Psoas muscle (tissue), 8 donors: ENCODE results near the gene FMNL2. TPM values are rescaled to one million over a fixed set of nuclear protein-coding genes. Genes with fewer than 3 reads are reported as not detected.
"Not testable (repeated sequence)": the region's sequence is repeated elsewhere in the genome, so short reads cannot be mapped to it uniquely, and the experiment has no call there.

Experiments used
- ATAC-seq, 4 donors: fragments of 200-7000 bp; cut with Tn5 transposase; one replicate each; pipeline ENCODE4 v1.9.1; 2020; ENCODE audit warnings: moderate library complexity in 3 of 4, mild to moderate bottlenecking in 2 of 4
- DNase-seq, 2 donors: peaks; one replicate each; pipeline ENCODE4 v3.0.0-alpha.2; 2020
- H3K27ac ChIP-seq: fragments of 200-600 bp; one replicate; pipeline ENCODE4 v1.8.0; 2022
- H3K27me3 ChIP-seq, 3 donors: fragments of 200-600 bp in 1 of 3; one replicate each; pipeline versions ENCODE4 v1.6.1 to v1.8.0; 2013 to 2022; ENCODE audit warnings: low read length in 2 of 3, mild to moderate bottlenecking in 2 of 3, moderate library complexity in 1 of 3; ENCODE audit not compliant: insufficient read depth in 3 of 3
- H3K36me3 ChIP-seq, 2 donors: fragments of 200-600 bp in 1 of 2; one replicate each; pipeline versions ENCODE4 v1.6.1 to v1.8.0; 2013 to 2022; ENCODE audit warnings: low read depth in 1 of 2, mild to moderate bottlenecking in 1 of 2, moderate library complexity in 1 of 2; ENCODE audit not compliant: insufficient read depth in 1 of 2
- H3K4me1 ChIP-seq: fragments of 200-600 bp; one replicate; pipeline ENCODE4 v1.8.0; 2022
- H3K4me3 ChIP-seq: fragments of 200-600 bp; one replicate; pipeline ENCODE4 v1.8.0; 2022; ENCODE audit warnings: mild to moderate bottlenecking
- H3K9me3 ChIP-seq: fragments of 200-600 bp; one replicate; pipeline ENCODE4 v1.8.0; 2022
- CTCF ChIP-seq: fragments of 200-600 bp; IDR thresholded peaks from one replicate; pipeline ENCODE4 v1.8.0; 2022; ENCODE audit warnings: antibody characterized with exemption
- WGBS, 3 donors: extraction: QIAGEN DNeasy Blood & Tissue Kit; methylation state at CpG; one replicate each; pipeline versions ENCODE4 v1.1.6 to v1.1.7; 2013; 5-methylcytosine and 5-hydroxymethylcytosine counted together
- intact Hi-C, 2 donors: fragments of 100-400 bp; cut with DNase I; formaldehyde crosslinking; loops; one replicate each; pipeline versions ENCODE4 v1.11.0 to v1.14.2; 2022
- polyA plus RNA-seq, 3 donors: library from polyadenylated mRNA; stranded (reverse); fragments of 200-250 nt; gene quantifications; one replicate each; pipeline ENCODE4 v1.2.3, GENCODE V29; 2013
- total RNA-seq, 4 donors: library from RNA; stranded (reverse); fragmentation: NEBNext Ultra II Directional in 2 of 4; extraction: Animal tissue kit (Norgen Biotek cat#: 25700) in 2 of 4; gene quantifications; one replicate each; pipeline versions ENCODE4 v1.2.1 to v1.2.4, GENCODE V29; 2021 to 2023
- donor health status: healthy with polysubstance abuse.
- donor health status: DM: no; HTN: no; CAD: no; lungs with moderate emphysema.
- donor health status: Bipolar disorder and iron deficiency.
- donor health status: healthy.
- donor health status: DM: yes; HTN: yes; CAD: no.
- donor health status: DM: no; HTN: no; CAD: no.
- donor health status: DM: no; HTN: no; CAD: no.
- donor health status: DM: yes; HTN: yes; CAD: no.

The FMNL2 gene
- total and polyA plus RNA-seq, 7 donors = 6.6 to 18.2 (median 11.0) TPM

GRCh38 chr2:152386266-152386665, 51.3 kb downstream of the FMNL2 start:
- no peak overlapping the region for H3K4me3 ChIP-seq
- peaks cover 22% of the 10 kb centered on the region for H3K4me1 ChIP-seq
- no peak for ATAC-seq
- no peaks in the 10 kb centered on the region for H3K9me3 ChIP-seq
- WGBS, 3 donors = 74 to 87% (median 77%) methylated on average over 1 of the region's 1 CpG
- no peak for TF ChIP-seq CTCF
- no peak for DNase-seq
- intact Hi-C loops = no loop called here
- no peak overlapping the region for H3K27ac ChIP-seq
- no peaks in the 10 kb centered on the region for H3K36me3 ChIP-seq
- no peaks in the 10 kb centered on the region for H3K27me3 ChIP-seq

GRCh38 chr2:152387041-152387440, 52.1 kb downstream of the FMNL2 start:
- intact Hi-C loops = no loop called here
- H3K4me1 ChIP-seq = peaks cover 20% of the 10 kb centered on the region
- no peaks in the 10 kb centered on the region for H3K27me3 ChIP-seq
- no peak for ATAC-seq
- 49 to 100% (median 97%) methylated on average over 1 of the region's 1 CpG for WGBS, 3 donors
- H3K9me3 ChIP-seq = no peaks in the 10 kb centered on the region
- TF ChIP-seq CTCF = no peak
- no peaks in the 10 kb centered on the region for H3K36me3 ChIP-seq
- DNase-seq = no peak
- H3K4me3 ChIP-seq = no peak overlapping the region
- H3K27ac ChIP-seq = no peak overlapping the region

GRCh38 chr2:152388269-152388668, 53.3 kb downstream of the FMNL2 start:
- H3K9me3 ChIP-seq, H3K4me3 ChIP-seq, ATAC-seq, intact Hi-C loops, H3K27ac ChIP-seq, DNase-seq, H3K36me3 ChIP-seq, H3K27me3 ChIP-seq: not testable (repeated sequence)
- H3K4me1 ChIP-seq = peaks cover 20% of the 10 kb centered on the region
- WGBS, 3 donors = 82 to 96% (median 92%) methylated on average over 9 of the region's 9 CpGs

- Histone ChIP-seq H3K27me3 (no peaks in the 10 kb centered on the region), H3K4me3 (no peak overlapping the region), H3K36me3 (no peaks in the 10 kb centered on the region), H3K9me3 (no peaks in the 10 kb centered on the region), H3K4me1 (peaks cover 27% of the 10 kb centered on the region), H3K27ac (no peak overlapping the region)
- ATAC-seq (no peak), DNase-seq (no peak)
- intact Hi-C loops = no loop called here
- 95 to 98% (median 98%) methylated on average over 19 of the region's 19 CpGs for WGBS, 3 donors
- TF ChIP-seq CTCF = no peak
Observed at GRCh38 chr2:152389483-152389882, 54.5 kb downstream of the FMNL2 start.

- H3K36me3 ChIP-seq = no peaks in the 10 kb centered on the region
- no peak for TF ChIP-seq CTCF
- intact Hi-C loops = no loop called here
- H3K27ac ChIP-seq = no peak overlapping the region
- whole genome bisulfite sequencing, 3 donors = 97 to 100% (median 99%) methylated on average over 2 of the region's 2 CpGs
- H3K9me3 ChIP-seq = no peaks in the 10 kb centered on the region
- H3K4me1 ChIP-seq = peaks cover 31% of the 10 kb centered on the region
- H3K4me3 ChIP-seq = no peak overlapping the region
- H3K27me3 ChIP-seq = no peaks in the 10 kb centered on the region
- ATAC-seq = no peak
- no peak for DNase-seq
Observed at GRCh38 chr2:152390837-152391236, 55.9 kb downstream of the FMNL2 start.
